Cortex of kidney (tissue), 1 donor: Measurements from ENCODE around the gene DOK6.

ENCODE experiments used
- DNase-seq: peaks from one replicate; lab custom pipeline; 2025; lab: John Stamatoyannopoulos, UW

Gene DOK6

DNA sequence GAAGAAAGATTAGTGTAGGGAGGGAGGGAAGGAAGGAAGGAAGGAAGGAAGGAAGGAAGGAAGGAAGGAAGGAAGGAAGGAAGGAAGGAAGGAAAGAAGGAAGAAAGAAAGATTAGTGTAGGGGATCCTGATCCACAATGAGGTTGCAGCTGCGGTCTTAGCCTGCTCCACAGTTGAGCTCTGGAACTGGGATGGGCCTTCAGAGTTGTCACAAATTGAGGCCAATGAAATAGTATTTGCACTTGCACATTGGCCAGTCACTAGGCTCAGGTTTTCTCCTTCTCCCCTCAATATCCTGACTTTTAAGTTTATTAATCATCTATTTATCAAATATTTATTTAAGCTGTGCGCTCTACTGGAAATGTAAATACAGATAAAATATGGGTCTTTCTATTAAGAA, 34.3 kb downstream of the DOK6 start:
- DNase-seq, result no peak

- DNase-seq, result no peak
Observed at GRCh38 chr18:69444221-69444620, 43.5 kb downstream of the DOK6 start.

GRCh38 chr18:69447886-69448285, 47.2 kb downstream of the DOK6 start:
- no peak for DNase-seq

DNA sequence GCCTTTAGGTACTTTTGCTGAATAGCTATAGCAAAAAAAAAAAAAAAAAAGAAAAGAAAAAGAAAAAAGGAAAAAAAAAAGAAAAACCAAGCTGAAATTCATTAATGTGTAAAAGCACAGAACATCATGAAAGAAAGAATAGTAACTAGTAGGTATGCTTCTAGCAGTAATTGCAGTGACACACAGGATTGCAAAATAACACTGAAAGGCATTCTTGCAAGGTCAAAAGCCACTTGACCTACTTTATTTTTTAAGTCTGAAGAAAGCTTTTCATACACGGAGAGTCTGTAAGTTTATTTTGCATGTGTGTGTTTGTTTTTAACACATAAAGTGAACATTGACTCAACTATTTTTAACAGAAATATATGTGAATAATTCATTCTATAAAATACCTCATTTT, 54.4 kb downstream of the DOK6 start:
- no peak for DNase-seq

- no peak for DNase-seq
Observed at GRCh38 chr18:69469444-69469919, 68.8 kb downstream of the DOK6 start.

GRCh38 chr18:69480460-69480859, 79.8 kb downstream of the DOK6 start:
- DNase-seq, result no peak

DNA sequence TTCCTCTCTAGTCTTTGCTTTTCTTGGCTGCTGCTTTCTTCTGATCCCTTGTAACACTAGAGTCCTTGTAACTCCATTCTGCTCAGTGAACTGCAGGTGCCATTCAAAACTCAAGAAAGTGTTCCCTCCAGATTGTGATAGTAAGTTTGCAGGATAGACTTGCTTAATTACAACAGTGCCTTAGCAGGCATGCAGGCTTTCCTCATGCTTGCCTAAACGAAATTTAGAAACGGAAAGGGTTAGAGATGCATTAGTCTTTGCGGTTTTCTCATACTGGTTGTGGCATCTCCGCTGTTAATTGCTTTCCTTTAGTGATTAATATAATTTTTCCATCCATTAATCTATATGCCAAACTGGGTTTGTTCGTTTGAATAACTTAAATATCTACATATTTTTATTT, 82.9 kb downstream of the DOK6 start:
- DNase-seq, result no peak

DNA sequence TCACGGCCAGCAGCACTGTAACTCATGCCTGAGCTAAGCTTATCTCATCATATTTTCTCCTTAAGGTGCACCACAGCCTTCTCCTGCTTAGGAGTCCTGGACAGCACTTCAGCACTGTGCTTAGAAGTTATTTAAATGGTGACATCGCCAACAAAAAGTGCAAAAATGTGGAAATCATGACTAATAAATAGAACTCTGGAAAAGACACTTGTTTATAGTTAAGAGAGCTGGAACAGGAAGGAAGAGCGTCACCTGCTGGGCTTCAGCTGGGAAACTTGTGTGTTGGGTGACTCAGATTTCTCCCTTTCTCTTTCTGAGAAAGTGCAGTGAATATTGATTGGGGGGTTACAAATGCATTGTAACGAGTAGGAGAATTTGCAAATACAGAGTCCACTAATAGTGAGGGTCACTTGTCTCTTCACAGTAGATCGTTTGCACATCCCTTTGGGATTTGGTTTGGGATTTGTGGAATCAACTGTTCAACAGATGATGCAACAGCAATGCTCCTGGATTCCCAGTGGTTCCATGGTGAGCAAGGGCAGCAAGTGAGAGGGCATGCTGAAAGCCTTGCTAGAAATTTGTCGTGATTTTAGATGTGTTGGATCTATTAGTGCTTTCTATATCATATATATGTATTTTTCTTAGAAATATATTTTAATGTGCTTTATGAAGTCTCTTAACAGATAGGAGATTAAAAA, 84.2 kb downstream of the DOK6 start:
- DNase-seq, result no peak

GRCh38 chr18:69487488-69488394, 87.1 kb downstream of the DOK6 start:
- no peak for DNase-seq

GRCh38 chr18:69490072-69490471, 89.4 kb downstream of the DOK6 start:
- no peak for DNase-seq

DNA sequence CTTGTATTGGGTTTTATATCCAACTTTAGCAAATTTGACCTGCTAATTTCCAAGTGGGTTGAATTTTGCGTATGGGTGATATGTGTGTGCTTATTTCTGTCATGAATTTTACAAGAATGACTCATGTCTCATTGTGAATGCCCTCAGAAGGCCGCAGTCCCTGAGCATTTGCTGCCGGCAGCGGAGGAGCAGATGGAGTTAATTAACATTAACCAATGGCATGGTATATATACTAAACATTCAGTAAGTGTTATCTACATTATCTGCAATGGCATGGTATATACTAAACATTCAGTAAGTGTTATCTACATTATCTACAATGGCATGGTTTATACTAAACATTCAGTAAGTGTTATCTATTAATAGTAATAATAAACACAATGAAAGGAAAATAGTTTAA, 90.1 kb downstream of the DOK6 start:
- DNase-seq, result no peak

- no peak for DNase-seq
Observed at GRCh38 chr18:69491576-69491975, 90.9 kb downstream of the DOK6 start.

DNA sequence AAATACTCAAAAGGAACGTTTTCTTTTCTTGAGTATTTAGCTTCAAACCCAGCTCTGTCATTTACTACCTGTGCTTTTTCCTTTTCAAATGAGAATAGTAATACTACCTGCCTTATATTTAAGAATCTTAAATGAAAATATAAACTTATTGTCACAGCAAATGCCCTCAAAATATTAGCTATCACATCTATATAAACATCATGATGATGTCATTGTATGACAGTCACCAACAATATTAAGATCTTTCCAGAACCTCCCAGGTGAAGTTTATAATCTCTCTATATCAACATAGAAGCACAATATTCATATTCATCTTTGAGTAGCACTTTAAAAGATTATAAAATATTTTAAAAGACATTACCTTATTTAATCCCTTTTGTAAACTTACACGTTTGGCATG, 92.2 kb downstream of the DOK6 start:
- no peak for DNase-seq

DNA sequence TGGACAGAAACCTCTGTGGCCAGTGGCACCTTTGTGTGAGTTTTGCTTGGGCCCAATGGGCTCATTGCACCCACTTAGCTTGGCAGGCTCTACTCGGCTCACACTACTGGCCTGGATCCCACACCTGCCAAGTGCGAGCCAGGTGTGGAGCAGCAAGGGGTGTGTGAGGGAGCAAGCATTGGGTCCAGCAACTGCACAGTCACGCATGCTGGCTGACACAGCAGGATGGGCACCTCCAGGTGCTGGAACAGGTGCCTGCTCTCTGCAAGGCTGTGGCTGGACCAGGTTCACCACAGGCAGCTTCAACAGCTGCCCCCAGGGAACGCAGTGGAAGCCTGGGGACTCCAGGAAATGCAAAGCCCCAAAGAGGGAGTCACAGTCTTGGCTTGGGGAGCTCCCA, 94.2 kb downstream of the DOK6 start:
- no peak for DNase-seq

- DNase-seq, result no peak
Observed at GRCh38 chr18:69495338-69495737, 94.7 kb downstream of the DOK6 start.

DNA sequence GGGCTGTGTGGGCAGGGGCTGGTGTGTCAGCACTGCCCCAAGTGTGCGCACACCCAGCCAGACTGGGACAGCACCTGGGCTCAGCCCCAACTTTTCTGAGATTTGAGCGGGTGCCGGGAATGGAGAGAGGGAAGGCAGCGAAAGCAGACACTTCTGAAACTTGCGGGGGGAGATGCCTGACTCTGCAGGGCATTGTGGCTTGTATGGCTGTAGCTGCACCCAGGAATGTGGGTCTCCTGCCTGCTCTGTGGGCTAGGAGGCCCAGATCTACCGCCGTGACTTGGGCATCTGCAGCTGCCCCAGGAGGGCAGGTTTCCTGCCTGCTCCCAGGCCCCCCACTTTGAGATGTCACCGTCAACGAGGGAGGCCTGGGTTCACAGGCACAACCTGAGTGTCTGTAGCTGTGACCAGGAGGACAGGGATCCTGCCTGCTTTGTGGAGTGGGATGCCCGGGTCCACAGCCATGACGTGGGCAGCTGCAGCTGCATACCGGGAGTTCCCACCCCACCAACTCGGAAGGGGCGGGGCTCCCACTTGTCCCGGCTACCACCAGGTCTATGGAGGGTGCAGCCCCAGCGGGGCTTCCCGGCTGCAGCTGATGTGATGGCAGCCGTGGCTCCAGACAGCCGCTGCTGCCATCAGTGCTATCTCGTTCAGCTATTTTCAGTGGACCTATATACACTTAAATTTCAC, 95.3 kb downstream of the DOK6 start:
- no peak for DNase-seq

DNA sequence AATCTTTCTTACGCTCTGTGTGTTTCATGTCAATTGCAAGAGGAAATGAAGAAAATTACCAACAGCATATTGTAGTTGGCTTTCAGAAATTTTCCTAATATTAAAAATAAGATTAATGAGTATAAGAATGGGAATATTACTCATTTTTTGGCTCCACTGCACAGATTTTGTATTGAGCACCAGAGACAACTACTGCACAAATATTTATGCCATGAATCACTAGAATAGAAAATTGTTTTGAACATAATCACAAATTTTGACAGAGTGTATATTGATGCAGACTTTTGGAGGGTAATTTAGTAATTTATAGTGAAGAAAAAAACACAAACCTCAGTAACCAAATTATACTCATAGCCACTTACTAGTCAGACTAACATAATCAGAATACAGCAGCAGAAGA, 118.3 kb downstream of the DOK6 start:
- no peak for DNase-seq

GRCh38 chr18:69523582-69523981, 122.9 kb downstream of the DOK6 start:
- DNase-seq, result no peak

DNA sequence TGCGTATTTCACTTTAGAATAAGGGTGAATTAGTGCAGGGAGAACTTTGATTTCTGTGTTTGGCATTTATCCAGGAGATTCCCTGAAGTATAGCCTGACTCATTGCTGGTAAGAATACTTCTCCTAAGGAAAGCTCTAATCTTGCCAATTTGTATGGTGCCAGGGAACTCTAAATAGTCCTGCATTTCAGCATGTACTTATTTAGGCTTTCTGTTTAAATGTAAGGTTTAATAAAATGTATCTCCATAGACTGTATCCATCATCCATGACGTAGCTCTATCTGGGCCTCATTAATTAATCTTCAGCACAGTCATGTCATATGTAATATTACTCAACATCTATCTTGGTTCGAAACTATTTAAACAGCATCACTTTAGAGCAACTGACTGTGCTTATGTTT, 127.7 kb downstream of the DOK6 start:
- DNase-seq, result no peak

DNA sequence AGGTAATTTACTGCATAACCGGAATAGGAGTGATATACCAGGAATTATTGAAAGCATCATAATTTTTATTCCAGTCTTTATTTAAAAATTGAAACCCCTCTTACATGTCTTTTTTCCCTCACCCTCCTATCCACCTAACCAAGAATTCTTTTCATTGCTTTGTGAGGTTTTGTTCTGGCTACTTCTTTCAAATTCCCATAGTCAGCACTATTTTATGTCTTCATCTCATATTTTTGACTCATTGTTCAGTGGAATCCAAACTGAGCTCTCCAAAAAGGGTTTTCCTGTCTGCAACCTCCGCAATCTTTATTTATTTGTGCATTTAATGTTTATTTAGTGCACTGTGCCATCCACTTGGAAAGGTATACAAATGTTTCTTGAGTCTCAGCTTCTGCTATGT, 128.5 kb downstream of the DOK6 start:
- DNase-seq, result no peak

- no peak for DNase-seq
Observed at GRCh38 chr18:69531973-69532372, 131.3 kb downstream of the DOK6 start.

DNA sequence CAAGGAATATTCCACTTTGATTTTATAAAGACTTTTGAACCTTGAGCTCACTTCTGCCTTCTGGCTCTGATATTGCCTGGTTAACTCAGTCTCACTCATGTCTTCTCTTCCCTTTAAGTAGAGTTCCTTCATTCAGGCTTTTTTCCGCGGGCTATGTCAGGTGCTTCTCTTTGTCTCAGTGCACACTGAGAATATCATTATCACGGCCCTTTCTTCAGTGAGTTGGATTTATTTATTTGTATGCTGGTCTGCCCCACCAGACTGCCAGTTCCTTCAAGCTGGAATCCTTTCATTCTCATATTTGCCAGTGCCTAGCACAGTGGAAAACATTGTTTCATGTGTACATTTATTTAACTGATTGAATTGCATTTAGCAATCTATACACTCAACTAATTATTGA, 136.5 kb downstream of the DOK6 start:
- no peak for DNase-seq

DNA sequence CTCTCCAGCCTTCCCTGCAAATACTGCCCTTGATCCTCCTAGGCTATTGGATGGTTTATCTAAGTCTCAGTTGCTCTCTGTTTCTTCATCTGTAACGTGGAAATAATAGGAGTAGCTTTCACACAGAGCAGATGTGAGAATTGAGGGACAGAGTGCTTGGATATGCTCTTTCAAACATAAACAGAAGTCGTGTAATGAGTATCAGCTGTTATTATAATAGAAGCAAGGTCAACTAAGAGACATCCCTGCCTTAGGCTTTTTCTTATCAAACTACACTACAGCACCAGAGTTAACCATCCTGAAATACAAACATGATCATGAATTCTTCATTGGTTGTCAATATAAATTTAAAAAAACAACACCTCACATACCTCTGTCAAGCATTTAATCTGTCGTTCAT, 138.2 kb downstream of the DOK6 start:
- DNase-seq, result no peak
